Measurements from ENCODE around the gene HARBI1. TPM values are rescaled to one million over a fixed set of nuclear protein-coding genes. Genes with fewer than 3 reads are reported as not detected.
"Not testable (repeated sequence)": the region's sequence is repeated elsewhere in the genome, so short reads cannot be mapped to it uniquely, and the experiment has no call there.

HARBI1 gene
- total RNA-seq, 2 donors from 2014 or later: 6.2 to 6.4 TPM

DNA sequence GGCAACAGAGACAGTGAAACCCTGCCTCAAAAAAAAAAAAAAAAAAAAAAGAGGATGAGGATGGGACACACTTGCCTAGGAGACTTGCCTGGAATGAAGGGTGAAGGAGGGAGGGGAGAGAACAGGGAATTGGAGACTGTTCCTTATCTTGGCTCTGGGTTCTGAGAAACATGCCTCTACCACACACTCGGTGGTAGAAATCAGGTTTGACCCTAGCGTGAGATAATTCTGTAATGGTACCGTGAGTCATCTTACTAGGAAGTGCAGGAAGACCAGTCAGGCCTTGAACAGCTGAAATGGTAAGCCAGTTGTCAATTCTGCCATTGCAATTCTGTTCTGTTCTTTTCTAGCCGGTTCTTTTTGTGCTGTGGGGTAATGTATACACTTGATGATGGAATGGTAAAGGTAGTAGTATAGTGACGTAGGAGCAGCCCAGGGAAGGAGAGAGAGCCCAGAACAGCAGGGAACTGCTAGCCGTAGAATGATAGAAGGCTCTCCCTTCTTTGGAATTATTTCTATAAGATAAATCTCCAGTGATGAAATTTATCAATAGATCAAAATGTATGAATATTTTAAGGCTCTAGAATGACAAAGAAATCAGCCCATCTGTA lies 19.3 kb downstream of the HARBI1 start:
- peak overlapping the region; percentile 59 for H3K4me3 Mint-ChIP-seq
- peaks cover 20 to 29% of the 10 kb centered on the region in 2 donors for H3K4me1 Mint-ChIP-seq (ENCODE audit: low read depth in 2 of 2)
- H3K9me3 Mint-ChIP-seq: no peaks in the 10 kb centered on the region
- no peak for DNase-seq (ENCODE audit: low spot score)
- H3K27me3 Mint-ChIP-seq: no peaks in the 10 kb centered on the region
- H3K27ac Mint-ChIP-seq: peak overlapping the region; percentile 7 to 73
- peak in 1 of 2 donors; percentile 66 for ATAC-seq
- H3K36me3 Mint-ChIP-seq: no peaks in the 10 kb centered on the region

GRCh38 chr11:46597155-46597554 lies 19.9 kb downstream of the HARBI1 start:
- Mint-ChIP-seq H3K4me1 (ENCODE audit: low read depth in 2 of 2) (peaks cover 25 to 34% of the 10 kb centered on the region in 2 donors), H3K9me3 (no peaks in the 10 kb centered on the region), H3K27me3 (no peaks in the 10 kb centered on the region), H3K36me3 (no peaks in the 10 kb centered on the region), H3K4me3 (peak overlapping the region; percentile 45), H3K27ac (peak overlapping the region; percentile 7 to 73)
- DNase-seq (ENCODE audit: low spot score) (no peak), ATAC-seq (no peak)

DNA sequence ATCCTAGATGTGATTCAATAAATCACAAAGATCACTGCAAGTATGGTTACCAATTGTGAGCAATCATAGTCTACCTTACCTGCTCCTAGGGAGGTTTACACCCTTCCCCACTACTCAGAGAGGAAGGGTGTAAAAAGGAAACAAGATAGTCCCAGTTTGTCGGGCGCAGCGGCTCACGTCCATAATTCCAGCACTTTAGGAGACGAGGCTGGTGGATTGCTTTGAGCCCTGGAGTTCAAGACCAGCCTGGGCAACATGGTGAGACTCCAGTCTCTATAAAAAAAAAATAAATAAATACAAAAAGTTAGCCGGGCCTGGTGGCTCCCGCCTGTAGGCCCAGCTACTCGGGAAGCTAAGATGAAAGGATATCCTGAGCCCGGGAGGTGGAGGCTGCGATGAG lies 22.2 kb downstream of the HARBI1 start:
- Mint-ChIP-seq H3K27me3 (no peaks in the 10 kb centered on the region), H3K27ac (peak overlapping the region; percentile 94 to 97), H3K4me1 (ENCODE audit: low read depth in 2 of 2) (peaks cover 31 to 46% of the 10 kb centered on the region in 2 donors), H3K36me3 (no peaks in the 10 kb centered on the region), H3K9me3 (no peaks in the 10 kb centered on the region), H3K4me3 (peak overlapping the region; percentile 99)
- no peak for DNase-seq (ENCODE audit: low spot score)
- no peak for ATAC-seq

- Mint-ChIP-seq H3K9me3 (no peaks in the 10 kb centered on the region), H3K4me3 (peak overlapping the region; percentile 99), H3K4me1 (ENCODE audit: low read depth in 2 of 2) (peaks cover 32 to 46% of the 10 kb centered on the region in 2 donors), H3K36me3 (no peaks in the 10 kb centered on the region), H3K27ac (peak overlapping the region; percentile 94 to 97), H3K27me3 (no peaks in the 10 kb centered on the region)
- DNase-seq (ENCODE audit: low spot score): no peak
- no peak for ATAC-seq
Measured at GRCh38 chr11:46594374-46594700, 22.7 kb downstream of the HARBI1 start.

- peak; percentile 94 for ATAC-seq
- Mint-ChIP-seq H3K27ac (peak within 1 kb of the TSS; percentile 94 to 97), H3K36me3 (no peaks in the 10 kb centered on the region)
Measured at GRCh38 chr11:46593550-46594373, 23.3 kb downstream of the HARBI1 start, which contains the start of gene AMBRA1. AMBRA1 (minus strand) TSS chr11:46594023; CDS start chr11:46548380, 45,643 bp downstream.

DNA sequence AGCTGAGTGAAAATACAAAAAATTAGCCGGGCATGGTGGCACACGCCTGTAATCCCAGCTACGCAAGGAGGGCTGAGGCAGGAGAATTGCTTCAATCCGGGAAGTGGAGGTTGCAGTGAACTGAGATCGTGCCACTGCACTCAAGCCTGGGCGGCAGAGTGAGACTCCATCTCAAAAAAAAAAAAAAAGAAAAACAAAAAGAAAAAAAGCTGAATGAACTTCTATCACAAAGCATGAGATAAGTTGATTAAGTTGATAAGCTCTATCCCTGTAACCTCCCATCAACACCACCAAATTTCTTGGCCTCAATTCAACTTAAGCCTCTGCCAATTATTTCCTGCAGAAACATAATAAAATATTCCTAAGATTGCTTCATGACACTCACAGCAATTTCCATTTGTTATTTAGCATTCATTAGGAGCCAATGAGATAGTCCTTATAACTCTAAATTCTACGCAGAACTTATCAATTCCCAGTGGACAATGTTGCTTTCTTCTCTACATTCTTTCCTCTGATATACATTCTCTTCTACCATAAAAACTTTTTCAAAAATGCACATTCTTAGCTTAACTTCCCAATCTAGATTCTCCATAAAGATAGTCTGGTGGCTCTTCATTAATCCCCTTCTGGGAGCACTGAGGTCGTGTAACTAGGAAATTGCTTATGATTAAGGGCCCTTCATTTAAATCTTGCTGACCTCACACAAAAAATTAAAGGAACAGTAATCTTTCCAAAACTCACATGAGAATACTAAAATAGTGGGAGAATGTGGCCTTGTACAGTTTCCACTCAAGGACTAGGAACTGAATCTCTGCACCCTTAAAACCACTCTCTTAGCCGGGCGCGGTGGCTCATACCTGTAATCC lies 26.1 kb downstream of the HARBI1 start:
- H3K9me3 Mint-ChIP-seq: no peaks in the 10 kb centered on the region
- ATAC-seq (no peak), DNase-seq (ENCODE audit: low spot score) (no peak)
- H3K4me3 Mint-ChIP-seq: peak overlapping the region; percentile 3
- H3K36me3 Mint-ChIP-seq: no peaks in the 10 kb centered on the region
- no peaks in the 10 kb centered on the region for H3K27me3 Mint-ChIP-seq
- peaks cover 41 to 48% of the 10 kb centered on the region in 2 donors for H3K4me1 Mint-ChIP-seq (ENCODE audit: low read depth in 2 of 2)
- H3K27ac Mint-ChIP-seq: no peak overlapping the region

More at GRCh38 chr11:46593550-46594373, 23.3 kb downstream of the HARBI1 start, which contains the start of gene AMBRA1:
- DNase-seq (ENCODE audit: low spot score): peak; percentile 87
- peaks cover 37 to 52% of the 10 kb centered on the region in 2 donors for H3K4me1 Mint-ChIP-seq (ENCODE audit: low read depth in 2 of 2)
- no peaks in the 10 kb centered on the region for H3K9me3 Mint-ChIP-seq
- H3K4me3 Mint-ChIP-seq: peak within 1 kb of the TSS; percentile 99
- no peaks in the 10 kb centered on the region for H3K27me3 Mint-ChIP-seq

DNA sequence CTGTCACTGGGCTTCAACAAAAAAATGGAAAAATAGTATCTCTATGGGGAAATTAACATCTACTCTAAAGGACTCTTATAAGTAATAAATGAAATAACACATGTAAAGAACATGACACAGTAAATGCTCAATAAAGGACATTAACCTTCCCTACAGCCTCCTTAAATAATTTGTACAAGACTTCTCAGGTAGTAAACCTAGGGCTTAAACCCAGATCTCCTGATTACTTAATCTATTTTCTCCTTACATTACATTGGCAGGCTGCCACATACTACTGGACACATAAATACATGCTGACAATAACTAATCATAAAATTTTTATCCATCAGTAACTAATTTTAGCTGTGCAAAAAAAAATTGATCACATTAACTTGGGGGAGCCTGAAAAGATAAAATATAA lies 28.1 kb downstream of the HARBI1 start:
- Mint-ChIP-seq H3K4me1 (ENCODE audit: low read depth in 2 of 2) (peaks cover 35 to 42% of the 10 kb centered on the region in 2 donors), H3K27ac (no peak overlapping the region), H3K27me3 (no peaks in the 10 kb centered on the region), H3K4me3 (no peak overlapping the region), H3K9me3 (no peaks in the 10 kb centered on the region), H3K36me3 (no peaks in the 10 kb centered on the region)
- DNase-seq (ENCODE audit: low spot score) (no peak), ATAC-seq (no peak)

DNA sequence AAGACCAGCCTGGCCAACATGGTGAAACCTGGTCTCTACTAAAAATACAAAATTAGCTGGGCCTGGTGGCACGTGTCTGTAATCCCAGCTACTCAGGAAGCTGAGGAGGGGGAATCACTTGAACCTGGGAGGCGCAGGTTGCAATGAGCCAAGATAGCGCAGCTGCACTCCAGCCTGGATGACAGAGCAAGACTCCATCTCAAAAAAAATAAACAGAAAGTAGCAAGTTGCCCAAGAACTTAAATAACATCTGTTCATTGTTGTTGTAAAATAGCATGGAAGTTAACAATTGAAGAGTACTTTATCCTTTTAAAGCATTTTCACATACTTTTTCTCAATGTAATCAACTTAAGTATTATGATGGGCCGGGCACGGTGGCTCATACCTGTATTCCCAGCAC lies 28.9 kb downstream of the HARBI1 start:
- Mint-ChIP-seq H3K9me3 (no peaks in the 10 kb centered on the region), H3K4me3 (no peak overlapping the region), H3K4me1 (ENCODE audit: low read depth in 2 of 2) (peaks cover 31 to 35% of the 10 kb centered on the region in 2 donors), H3K36me3 (no peaks in the 10 kb centered on the region), H3K27me3 (no peaks in the 10 kb centered on the region), H3K27ac (no peak overlapping the region)
- no peak for DNase-seq (ENCODE audit: low spot score)
- ATAC-seq: no peak

GRCh38 chr11:46583513-46583912 lies 33.5 kb downstream of the HARBI1 start:
- H3K9me3 Mint-ChIP-seq; ATAC-seq; H3K27ac Mint-ChIP-seq; H3K36me3 Mint-ChIP-seq; DNase-seq (ENCODE audit: low spot score); H3K27me3 Mint-ChIP-seq; H3K4me3 Mint-ChIP-seq: not testable (repeated sequence)
- H3K4me1 Mint-ChIP-seq (ENCODE audit: low read depth in 2 of 2): peaks cover 29 to 32% of the 10 kb centered on the region in 2 donors

DNA sequence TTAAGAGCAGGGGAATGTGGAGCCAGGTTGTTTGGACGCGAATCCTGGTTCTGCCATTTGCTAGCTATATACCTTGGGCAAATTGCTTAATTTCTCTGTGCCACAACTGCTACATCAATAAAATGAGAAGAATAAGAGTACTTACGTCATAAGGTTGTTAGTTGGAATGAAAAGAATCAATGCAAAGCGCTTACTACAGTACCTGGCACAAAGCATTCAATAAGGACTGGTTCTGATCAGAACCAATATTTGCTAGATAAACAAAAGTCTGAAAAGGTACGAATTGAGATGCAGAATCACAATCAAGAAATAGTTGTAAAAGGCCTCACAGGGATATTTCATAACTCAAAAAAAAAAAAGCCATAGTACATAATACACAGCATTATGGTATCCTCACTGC lies 34.4 kb downstream of the HARBI1 start:
- no peak overlapping the region for H3K27ac Mint-ChIP-seq
- H3K4me1 Mint-ChIP-seq (ENCODE audit: low read depth in 2 of 2): peaks cover 22 to 27% of the 10 kb centered on the region in 2 donors
- H3K9me3 Mint-ChIP-seq: no peaks in the 10 kb centered on the region
- no peaks in the 10 kb centered on the region for H3K36me3 Mint-ChIP-seq
- ATAC-seq (no peak), DNase-seq (ENCODE audit: low spot score) (no peak)
- no peak overlapping the region for H3K4me3 Mint-ChIP-seq
- H3K27me3 Mint-ChIP-seq: no peaks in the 10 kb centered on the region

- H3K4me1 Mint-ChIP-seq (ENCODE audit: low read depth in 2 of 2): peaks cover 42 to 46% of the 10 kb centered on the region in 2 donors
- no peaks in the 10 kb centered on the region for H3K9me3 Mint-ChIP-seq
- H3K27ac Mint-ChIP-seq: no peak overlapping the region
- no peak for DNase-seq (ENCODE audit: low spot score)
- H3K4me3 Mint-ChIP-seq: no peak overlapping the region
- H3K27me3 Mint-ChIP-seq: no peaks in the 10 kb centered on the region
- ATAC-seq: no peak
- H3K36me3 Mint-ChIP-seq: no peaks in the 10 kb centered on the region
Measured at GRCh38 chr11:46577058-46577457, 40.0 kb downstream of the HARBI1 start.

DNA sequence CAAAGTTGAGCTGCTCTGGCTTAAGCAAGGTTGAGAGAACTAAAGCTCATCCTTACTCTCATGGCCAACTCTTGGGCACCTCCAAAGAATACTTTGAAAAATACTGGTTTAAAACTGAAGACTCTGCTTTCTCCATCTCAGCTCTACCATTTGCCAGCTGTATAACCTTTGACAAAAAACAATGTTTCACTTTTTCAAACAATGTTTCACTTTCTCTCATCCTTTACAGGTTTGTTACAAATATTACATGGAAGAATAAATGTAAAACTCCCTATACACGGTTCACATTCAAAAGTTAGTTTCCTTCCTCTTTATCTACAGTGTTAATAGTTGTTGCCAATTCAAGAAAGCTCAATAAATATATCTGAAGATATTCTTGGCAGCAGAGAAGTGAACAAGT lies 42.4 kb downstream of the HARBI1 start:
- Mint-ChIP-seq H3K27me3 (no peaks in the 10 kb centered on the region), H3K27ac (peak overlapping the region; percentile 63 to 66), H3K4me1 (ENCODE audit: low read depth in 2 of 2) (peaks cover 39 to 40% of the 10 kb centered on the region in 2 donors), H3K9me3 (no peaks in the 10 kb centered on the region), H3K4me3 (peak overlapping the region; percentile 39), H3K36me3 (no peaks in the 10 kb centered on the region)
- ATAC-seq (peak in 1 of 2 donors; percentile 53), DNase-seq (ENCODE audit: low spot score) (no peak)

DNA sequence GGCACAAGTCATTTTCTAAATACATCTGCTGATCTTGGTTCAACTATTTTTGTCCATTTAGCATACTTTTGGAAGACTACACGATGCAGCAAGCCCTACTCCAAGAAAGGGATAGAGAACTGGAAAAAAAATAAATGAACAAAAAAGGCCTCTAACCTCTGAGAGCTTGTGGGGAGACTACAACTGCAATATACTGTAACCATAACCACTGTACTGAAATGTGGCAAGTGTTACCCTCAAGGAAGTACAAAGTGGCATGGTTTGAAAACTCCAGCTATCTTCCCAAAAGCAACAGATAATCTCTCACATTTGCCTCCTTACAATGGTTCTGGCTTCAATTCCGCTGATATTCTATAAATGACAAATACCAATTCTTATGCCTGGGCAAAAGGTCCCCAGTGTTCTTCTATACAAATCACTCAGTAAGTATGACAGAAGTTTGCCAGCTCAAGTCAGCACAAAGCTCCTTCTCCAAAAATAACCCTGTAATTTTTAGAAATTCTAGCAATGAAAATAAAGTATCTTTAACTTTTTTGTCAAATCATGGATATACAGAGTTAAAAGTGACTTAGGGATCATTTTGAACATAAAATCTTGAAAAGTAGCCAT lies 46.1 kb downstream of the HARBI1 start:
- peak; percentile 70 to 76 for ATAC-seq
- H3K4me1 Mint-ChIP-seq (ENCODE audit: low read depth in 2 of 2): peaks cover 23 to 27% of the 10 kb centered on the region in 2 donors
- peak overlapping the region; percentile 67 for H3K4me3 Mint-ChIP-seq

More for the DNA sequence above, 46.1 kb downstream of the HARBI1 start:
- H3K27ac Mint-ChIP-seq: peak overlapping the region; percentile 59 to 83
- H3K36me3 Mint-ChIP-seq: no peaks in the 10 kb centered on the region
- no peaks in the 10 kb centered on the region for H3K9me3 Mint-ChIP-seq
- peak; percentile 63 for DNase-seq (ENCODE audit: low spot score)
- no peaks in the 10 kb centered on the region for H3K27me3 Mint-ChIP-seq
